GM06990 (cell line): Measurements from ENCODE around the gene REC8.

Source experiments
- DNase-seq: peaks from one replicate; pipeline ENCODE4 v3.0.0-alpha.2; 2011; ENCODE audit not compliant: insufficient read length; ENCODE audit errors: extremely low read depth
- H3K27me3 ChIP-seq: replicated peaks from 2 replicates; pipeline ENCODE4 v1.6.0; 2011; ENCODE audit warnings: low read length; ENCODE audit not compliant: control insufficient read depth, insufficient read depth
- H3K36me3 ChIP-seq: 2 replicates; pipeline ENCODE4 v1.5.1; 2011; ENCODE audit warnings: low read length; ENCODE audit not compliant: control insufficient read depth, insufficient read depth
- H3K4me3 ChIP-seq: replicated peaks from 2 replicates; pipeline ENCODE4 v1.5.1; 2011; ENCODE audit warnings: low read depth, mild to moderate bottlenecking, control low read depth, low read length
- TF ChIP-seq, protein P1 (sequence below): IDR thresholded peaks from 2 replicates; pipeline ENCODE4 v1.5.1; 2011; ENCODE audit warnings: low read length, control low read depth, mild to moderate bottlenecking, inconsistent platforms; ENCODE audit not compliant: insufficient read depth, poor library complexity, severe bottlenecking

Gene REC8

DNA sequence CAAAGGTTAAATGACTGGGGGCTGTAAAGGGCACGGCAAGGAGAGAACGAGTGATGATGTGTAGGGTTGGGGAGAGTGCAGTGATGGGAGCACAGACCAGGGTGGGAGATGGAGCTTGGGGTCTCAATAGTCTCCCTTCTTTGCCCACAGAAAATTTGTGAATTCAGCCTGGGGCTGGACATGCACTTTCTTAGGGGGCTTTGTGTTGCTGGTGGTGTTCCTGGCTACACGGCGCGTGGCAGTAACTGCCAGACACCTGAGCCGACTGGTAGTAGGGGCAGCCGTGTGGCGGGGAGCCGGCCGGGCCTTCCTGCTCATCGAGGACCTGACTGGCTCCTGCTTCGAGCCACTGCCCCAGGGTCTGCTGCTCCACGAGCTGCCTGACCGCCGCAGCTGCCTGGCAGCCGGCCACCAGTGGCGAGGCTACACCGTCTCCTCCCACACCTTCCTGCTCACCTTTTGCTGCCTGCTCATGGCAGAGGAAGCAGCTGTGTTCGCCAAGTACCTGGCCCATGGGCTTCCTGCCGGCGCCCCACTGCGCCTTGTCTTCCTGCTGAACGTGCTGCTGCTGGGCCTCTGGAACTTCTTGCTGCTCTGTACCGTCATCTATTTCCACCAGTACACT, 39.7 kb upstream of the REC8 start:
- Histone ChIP-seq H3K27me3 (no peaks in the 10 kb centered on the region), H3K4me3 (no peak overlapping the region), H3K36me3 (no peaks in the 10 kb centered on the region; the same call in 1 of the 2 replicates)
- DNase-seq: peak; percentile 58
- TF ChIP-seq, protein P1, sequence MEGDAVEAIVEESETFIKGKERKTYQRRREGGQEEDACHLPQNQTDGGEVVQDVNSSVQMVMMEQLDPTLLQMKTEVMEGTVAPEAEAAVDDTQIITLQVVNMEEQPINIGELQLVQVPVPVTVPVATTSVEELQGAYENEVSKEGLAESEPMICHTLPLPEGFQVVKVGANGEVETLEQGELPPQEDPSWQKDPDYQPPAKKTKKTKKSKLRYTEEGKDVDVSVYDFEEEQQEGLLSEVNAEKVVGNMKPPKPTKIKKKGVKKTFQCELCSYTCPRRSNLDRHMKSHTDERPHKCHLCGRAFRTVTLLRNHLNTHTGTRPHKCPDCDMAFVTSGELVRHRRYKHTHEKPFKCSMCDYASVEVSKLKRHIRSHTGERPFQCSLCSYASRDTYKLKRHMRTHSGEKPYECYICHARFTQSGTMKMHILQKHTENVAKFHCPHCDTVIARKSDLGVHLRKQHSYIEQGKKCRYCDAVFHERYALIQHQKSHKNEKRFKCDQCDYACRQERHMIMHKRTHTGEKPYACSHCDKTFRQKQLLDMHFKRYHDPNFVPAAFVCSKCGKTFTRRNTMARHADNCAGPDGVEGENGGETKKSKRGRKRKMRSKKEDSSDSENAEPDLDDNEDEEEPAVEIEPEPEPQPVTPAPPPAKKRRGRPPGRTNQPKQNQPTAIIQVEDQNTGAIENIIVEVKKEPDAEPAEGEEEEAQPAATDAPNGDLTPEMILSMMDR: no peak

DNA sequence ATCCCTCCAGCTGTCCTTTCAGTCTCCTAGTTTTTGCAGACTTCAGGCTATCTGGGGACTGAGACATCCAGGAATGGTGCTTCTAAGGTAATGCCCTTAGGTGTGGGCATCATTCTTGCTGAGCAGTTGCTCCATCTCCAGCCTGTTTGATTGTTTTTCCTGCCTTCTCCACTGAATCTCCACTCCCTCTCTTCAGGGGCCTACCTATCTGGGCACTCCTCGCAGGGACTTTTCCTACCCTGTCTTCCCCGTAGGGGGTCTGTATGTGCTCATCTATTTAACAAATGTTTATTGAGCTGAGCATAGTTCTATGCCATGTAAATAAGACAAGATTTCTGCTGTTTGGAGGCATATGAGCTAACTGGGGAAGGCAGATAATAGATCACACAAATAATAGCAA, 38.9 kb upstream of the REC8 start:
- Histone ChIP-seq H3K36me3 (peaks cover 5% of the 10 kb centered on the region), H3K4me3 (no peak overlapping the region), H3K27me3 (no peaks in the 10 kb centered on the region)
- TF ChIP-seq, protein P1: no peak
- DNase-seq: no peak

DNA sequence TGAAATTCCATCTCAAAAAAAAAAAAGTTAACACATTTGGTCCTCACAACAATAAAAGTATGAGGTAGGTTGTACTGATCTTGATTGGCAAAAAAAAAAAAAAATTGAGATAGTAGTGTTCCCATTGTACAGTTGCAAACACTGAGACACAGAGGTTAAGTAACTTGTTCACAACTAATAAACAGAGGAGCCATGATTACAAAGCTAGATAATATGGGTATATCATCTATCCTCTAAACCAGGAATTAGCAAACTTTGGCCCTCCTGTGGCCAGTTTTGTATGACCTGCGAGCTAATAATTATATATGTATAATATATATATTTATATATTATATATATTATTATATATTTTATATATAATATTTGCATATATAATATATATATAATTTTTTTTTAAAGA, 38.1 kb upstream of the REC8 start:
- no peak for DNase-seq
- Histone ChIP-seq H3K36me3 (peaks cover 12% of the 10 kb centered on the region), H3K27me3 (no peaks in the 10 kb centered on the region), H3K4me3 (no peak overlapping the region)
- TF ChIP-seq, protein P1: no peak

DNA sequence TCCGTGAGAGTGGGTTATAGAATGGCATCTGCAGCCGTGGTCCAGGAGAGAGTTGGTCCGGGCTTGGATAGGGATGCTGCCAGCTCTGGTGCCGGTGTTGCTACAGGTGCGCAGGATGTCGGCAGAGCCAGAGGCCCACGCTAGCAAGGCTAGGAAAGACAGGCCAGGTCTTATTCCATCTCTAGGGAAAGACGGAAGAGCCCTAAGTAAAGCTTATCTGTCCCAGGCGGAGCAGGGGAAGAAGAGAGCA, 36.4 kb upstream of the REC8 start:
- DNase-seq: no peak
- TF ChIP-seq, protein P1: no peak
- Histone ChIP-seq H3K36me3 (peaks cover 14% of the 10 kb centered on the region), H3K27me3 (no peaks in the 10 kb centered on the region), H3K4me3 (peak overlapping the region; percentile 70)

DNA sequence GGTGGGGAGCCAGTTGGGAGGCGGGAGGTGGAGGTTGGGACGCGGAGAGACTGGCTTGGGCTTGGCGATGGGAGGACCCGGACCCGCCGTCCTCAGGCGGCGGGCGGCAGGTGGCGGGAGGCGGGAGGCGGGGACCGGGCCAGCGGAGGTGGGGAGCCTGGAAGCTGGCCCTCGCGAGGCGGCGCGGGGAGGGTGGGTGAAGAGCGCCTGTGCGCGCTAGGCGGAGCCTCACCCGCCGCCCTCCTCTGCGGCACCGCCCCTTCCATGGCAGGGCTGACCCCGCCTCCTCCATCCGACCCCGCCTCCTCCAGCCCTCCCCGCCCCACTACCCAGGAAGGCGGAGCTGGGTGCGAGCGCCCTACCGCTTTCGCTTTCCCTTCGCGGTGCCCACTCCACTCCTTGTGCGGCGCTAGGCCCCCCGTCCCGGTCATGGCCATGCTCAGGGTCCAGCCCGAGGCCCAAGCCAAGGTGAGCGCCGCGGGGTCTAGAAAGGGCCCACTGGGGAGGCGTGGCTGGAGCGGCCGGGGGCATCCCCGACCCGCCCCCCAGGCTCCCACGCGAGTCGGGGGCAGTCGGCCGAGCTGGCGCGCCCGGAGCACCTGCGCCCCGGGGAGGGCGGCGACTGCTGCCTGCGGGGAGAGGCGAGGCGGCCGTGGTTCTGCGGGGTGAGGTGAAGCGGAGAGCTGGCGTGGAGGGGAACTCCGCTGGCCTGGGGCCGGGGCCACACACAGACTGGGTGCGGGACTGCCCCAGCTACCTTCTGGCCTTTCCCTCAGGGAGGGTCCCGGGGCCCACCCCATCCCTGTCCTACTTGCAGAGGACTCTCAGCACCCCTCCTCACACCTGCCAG, 35.8 kb upstream of the REC8 start, which contains the start of gene PSME1:
Gene PSME1 (plus strand): TSS at position 361 of the 850 bp plus-strand sequence. CDS start 69 bp downstream, at position 430.
- DNase-seq: peak; percentile 92
- Histone ChIP-seq H3K27me3 (no peaks in the 10 kb centered on the region), H3K4me3 (peak within 1 kb of the TSS; percentile 87), H3K36me3 (peaks cover 14% of the 10 kb centered on the region)
- TF ChIP-seq, protein P1: no peak
